WI38 (cell line): ENCODE data around the gene CSK.

Experiments used
- H3K4me3 ChIP-seq: 2 replicates; pipeline ENCODE4 v1.5.1; 2011; ENCODE audit warnings: low read depth, mild to moderate bottlenecking, control low read depth, low read length
- CTCF ChIP-seq: IDR thresholded peaks from 2 replicates; pipeline ENCODE4 v1.5.1; 2012; ENCODE audit warnings: low read depth, mild to moderate bottlenecking, control low read depth, low read length

CSK gene

GRCh38 chr15:74777769-74778598 lies 3.9 kb upstream of the CSK start:
- no peak for TF ChIP-seq CTCF
- no peak overlapping the region for H3K4me3 ChIP-seq

GRCh38 chr15:74778599-74778970 lies 3.3 kb upstream of the CSK start:
- TF ChIP-seq CTCF: no peak
- H3K4me3 ChIP-seq: no peak overlapping the region

- H3K4me3 ChIP-seq: no peak overlapping the region
- TF ChIP-seq CTCF: no peak
Observed at GRCh38 chr15:74779162-74779648, 2.7 kb upstream of the CSK start.

GRCh38 chr15:74780523-74781430 lies 1.1 kb upstream of the CSK start:
- TF ChIP-seq CTCF: no peak
- H3K4me3 ChIP-seq: peak overlapping the region; percentile 61

GRCh38 chr15:74782259-74783071 lies 585 bp downstream of the CSK start:
- no peak for TF ChIP-seq CTCF
- H3K4me3 ChIP-seq: peak overlapping the region; percentile 86

GRCh38 chr15:74783072-74783807 lies 1.4 kb downstream of the CSK start:
- H3K4me3 ChIP-seq: peak overlapping the region; percentile 86
- no peak for TF ChIP-seq CTCF
